ENCODE data around the gene SAPCD2. TPM values are rescaled to one million over a fixed set of nuclear protein-coding genes. Genes with fewer than 3 reads are reported as not detected.

Gene SAPCD2
- total RNA-seq, 1 experiment from 2014 or later, result 29.8 TPM

DNA sequence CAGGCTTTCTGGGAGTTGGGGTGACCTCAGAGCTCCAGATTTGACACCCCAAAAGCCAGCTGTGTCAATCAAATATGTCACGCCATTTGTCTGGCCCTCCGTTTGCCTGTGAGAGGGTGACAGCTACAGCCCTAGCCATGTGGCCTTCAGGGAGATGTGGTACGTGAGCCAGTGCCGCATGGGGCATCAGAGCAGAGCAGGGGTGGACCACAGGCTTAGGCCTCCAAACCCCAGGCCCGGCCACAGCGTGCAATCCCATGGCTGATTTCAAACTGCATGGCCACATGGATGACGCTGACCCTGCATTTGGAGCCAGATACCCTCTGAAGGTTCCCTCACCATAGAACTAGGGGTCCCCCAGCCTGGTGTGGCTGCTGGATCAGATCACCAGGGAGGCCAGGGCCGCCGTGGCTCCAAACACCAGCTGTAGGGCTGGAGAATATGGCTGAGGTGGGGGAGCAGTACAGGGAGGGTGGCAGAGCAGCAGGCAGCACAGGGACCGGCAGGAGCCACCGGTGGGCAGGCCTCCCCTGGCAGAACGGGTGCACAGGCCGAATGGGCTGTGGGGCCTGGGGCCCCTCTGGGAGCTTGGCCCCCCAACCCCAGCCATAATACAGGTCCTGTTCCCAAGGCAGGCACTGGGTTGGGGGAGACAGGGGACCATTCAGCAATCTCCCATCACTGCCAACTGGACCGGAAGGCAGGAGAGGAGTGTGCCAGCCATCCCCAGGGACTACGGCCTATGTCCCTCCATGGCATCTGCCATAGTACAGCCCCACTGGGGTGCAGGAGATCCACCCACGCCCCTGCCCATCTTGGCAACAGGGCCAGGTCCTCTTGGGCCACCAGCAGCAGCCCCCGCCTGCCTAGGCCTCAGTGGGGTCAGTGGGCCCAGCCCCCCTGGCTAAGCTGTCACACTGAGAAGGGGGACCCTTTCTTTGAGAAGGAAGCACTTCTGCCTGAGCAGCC lies 1.5 kb downstream of the SAPCD2 start:
- H3K9me3 ChIP-seq (ENCODE audit: control insufficient read depth, low read depth, low read length), result no peaks in the 10 kb centered on the region
- peak overlapping the region; percentile 35 for H3K4me2 ChIP-seq (ENCODE audit: insufficient read depth, insufficient read length, low read length)
- H3K27ac ChIP-seq (ENCODE audit: insufficient read length, low read depth, low read length), result no peak overlapping the region
- H4K5ac ChIP-seq (ENCODE audit: insufficient read length, low read depth, low read length), result no peak overlapping the region
- H3K14ac ChIP-seq (ENCODE audit: insufficient read depth, low read length), result no peak overlapping the region
- H4K20me1 ChIP-seq (ENCODE audit: control insufficient read depth, insufficient read depth, insufficient read length), result peaks cover 4% of the 10 kb centered on the region
- Mint-ChIP-seq H3K27ac (no peak overlapping the region), H3K36me3 (ENCODE audit: insufficient read depth in 1 of 3, low read depth in 3 of 3) (peaks cover 0 to 5% (median 4%) of the 10 kb centered on the region in 3 experiments; a peak in 4 of 7 replicates), H3K4me3 (peak overlapping the region; percentile 58 to 75), H3K4me1 (peaks cover 13 to 25% of the 10 kb centered on the region in 2 experiments), H3K9me3 (no peaks in the 10 kb centered on the region), H3K27me3 (ENCODE audit: low read depth) (peaks cover 3% of the 10 kb centered on the region; the same call in 1 of the 2 replicates)
- H3K79me2 ChIP-seq (ENCODE audit: insufficient read depth, low read length), result no peaks in the 10 kb centered on the region
- DNase-seq, result no peak
- H2BK20ac ChIP-seq (ENCODE audit: low read depth, low read length, poor library complexity, severe bottlenecking), result no peak overlapping the region
- H2AFZ ChIP-seq (ENCODE audit: low read length), result no peak overlapping the region
- H2BK15ac ChIP-seq (ENCODE audit: low read depth, low read length), result no peak overlapping the region
- no peak overlapping the region for H4K8ac ChIP-seq (replicated peaks; ENCODE audit: insufficient read length, low read depth, low read length)
- no peak overlapping the region for H2BK120ac ChIP-seq (ENCODE audit: low read depth, low read length, poor library complexity, severe bottlenecking)
- no peak overlapping the region for H3T11ph ChIP-seq (ENCODE audit: low read length)
- no peak overlapping the region for H3K9ac ChIP-seq (ENCODE audit: extremely low read depth, insufficient read length, low read length)
- TF ChIP-seq, protein P1, sequence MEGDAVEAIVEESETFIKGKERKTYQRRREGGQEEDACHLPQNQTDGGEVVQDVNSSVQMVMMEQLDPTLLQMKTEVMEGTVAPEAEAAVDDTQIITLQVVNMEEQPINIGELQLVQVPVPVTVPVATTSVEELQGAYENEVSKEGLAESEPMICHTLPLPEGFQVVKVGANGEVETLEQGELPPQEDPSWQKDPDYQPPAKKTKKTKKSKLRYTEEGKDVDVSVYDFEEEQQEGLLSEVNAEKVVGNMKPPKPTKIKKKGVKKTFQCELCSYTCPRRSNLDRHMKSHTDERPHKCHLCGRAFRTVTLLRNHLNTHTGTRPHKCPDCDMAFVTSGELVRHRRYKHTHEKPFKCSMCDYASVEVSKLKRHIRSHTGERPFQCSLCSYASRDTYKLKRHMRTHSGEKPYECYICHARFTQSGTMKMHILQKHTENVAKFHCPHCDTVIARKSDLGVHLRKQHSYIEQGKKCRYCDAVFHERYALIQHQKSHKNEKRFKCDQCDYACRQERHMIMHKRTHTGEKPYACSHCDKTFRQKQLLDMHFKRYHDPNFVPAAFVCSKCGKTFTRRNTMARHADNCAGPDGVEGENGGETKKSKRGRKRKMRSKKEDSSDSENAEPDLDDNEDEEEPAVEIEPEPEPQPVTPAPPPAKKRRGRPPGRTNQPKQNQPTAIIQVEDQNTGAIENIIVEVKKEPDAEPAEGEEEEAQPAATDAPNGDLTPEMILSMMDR (conservative IDR thresholded peaks at IDR 0.05), result no peak
- H3K18ac ChIP-seq (ENCODE audit: insufficient read length, low read depth, low read length), result no peak overlapping the region
- no peak overlapping the region for H2AK5ac ChIP-seq (ENCODE audit: insufficient read length, low read length)
- H3K23me2 ChIP-seq (ENCODE audit: insufficient read length, low read depth, low read length, poor library complexity, severe bottlenecking), result no peaks in the 10 kb centered on the region
- no peaks in the 10 kb centered on the region for H3K27me3 ChIP-seq (ENCODE audit: insufficient read depth, low read length)
- no peak overlapping the region for H2BK12ac ChIP-seq (ENCODE audit: insufficient read length, low read depth, low read length)
- no peak overlapping the region for H2BK5ac ChIP-seq (ENCODE audit: insufficient read length, low read length)
- H3K4ac ChIP-seq (ENCODE audit: low read depth, low read length), result no peak overlapping the region
- no peak overlapping the region for H3K23ac ChIP-seq (ENCODE audit: insufficient read length, low read depth, low read length)
- no peak overlapping the region for H3K56ac ChIP-seq (ENCODE audit: insufficient read length, low read depth, low read length)
- H4K91ac ChIP-seq (ENCODE audit: insufficient read length, low read depth, low read length), result no peak overlapping the region
- no peaks in the 10 kb centered on the region for H3K79me1 ChIP-seq (ENCODE audit: insufficient read depth, low read depth, low read length, poor library complexity, severe bottlenecking)
- peaks cover 5% of the 10 kb centered on the region; the same call in 1 of the 2 replicates for H3K4me1 ChIP-seq (ENCODE audit: insufficient read depth, low read length)
- WGBS (ENCODE audit: extremely low coverage, insufficient read length, low lambda C conversion rate), result no CpG with 5 or more reads among the region's 17 CpGs

All from H9 (cell line).